Stomach smooth muscle (tissue), 2 donors: ENCODE results near the gene CDRT4.

Experiments used
- H3K27ac ChIP-seq: one replicate; pipeline ENCODE4 v1.7.0; 2013; ENCODE audit warnings: mild to moderate bottlenecking, low read length, inconsistent platforms
- H3K27me3 ChIP-seq, 2 donors: one replicate each; pipeline ENCODE4 v1.7.0; 2013; ENCODE audit warnings: low read length in 2 of 2; ENCODE audit not compliant: insufficient read depth in 2 of 2, control insufficient read depth in 1 of 2
- H3K36me3 ChIP-seq, 2 donors: one replicate each; pipeline ENCODE4 v1.7.0; 2013; ENCODE audit warnings: low read length in 2 of 2; ENCODE audit not compliant: control insufficient read depth in 2 of 2, insufficient read depth in 2 of 2
- H3K4me1 ChIP-seq: one replicate; pipeline ENCODE4 v1.7.0; 2013; ENCODE audit warnings: low read length; ENCODE audit not compliant: control insufficient read depth, insufficient read depth
- H3K4me3 ChIP-seq, 2 donors: one replicate each; pipeline ENCODE4 v1.7.0; 2013; ENCODE audit warnings: low read length in 2 of 2
- H3K9ac ChIP-seq, 2 donors: one replicate each; pipeline ENCODE4 v1.7.0; 2013; ENCODE audit warnings: low read length in 2 of 2, mild to moderate bottlenecking in 1 of 2
- H3K9me3 ChIP-seq, 2 donors: one replicate each; pipeline ENCODE4 v1.7.0; 2013; ENCODE audit warnings: low read length in 2 of 2; ENCODE audit not compliant: control insufficient read depth in 2 of 2
- donor health status: healthy.
- donor health status: Pancreatic carcinoma.

CDRT4 gene

DNA sequence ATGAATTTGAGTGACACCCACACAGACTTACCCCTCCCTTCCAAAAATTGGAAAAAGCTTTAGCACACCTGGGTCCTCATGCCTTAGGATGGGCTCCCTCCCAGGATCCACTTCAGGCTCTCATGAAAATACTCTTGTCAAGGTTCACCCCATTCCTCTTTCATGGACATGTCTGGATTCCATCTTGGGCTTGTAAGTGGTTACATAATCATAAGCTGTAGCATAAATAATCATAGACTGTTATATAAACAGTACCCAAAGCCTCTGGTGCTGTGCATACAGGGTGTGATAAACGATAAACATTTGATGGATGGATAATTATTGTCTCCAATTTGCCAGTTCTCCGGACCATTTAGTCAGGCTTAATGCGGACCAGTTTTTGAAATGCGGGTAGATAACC lies 72.3 kb downstream of the CDRT4 start:
- Histone ChIP-seq H3K36me3 (no peaks in the 10 kb centered on the region), H3K27ac (no peak overlapping the region), H3K9me3 (no peaks in the 10 kb centered on the region), H3K27me3 (no peaks in the 10 kb centered on the region), H3K4me1 (peaks cover 23% of the 10 kb centered on the region), H3K9ac (no peak overlapping the region), H3K4me3 (peak overlapping the region in 1 of 2 donors; percentile 8)

DNA sequence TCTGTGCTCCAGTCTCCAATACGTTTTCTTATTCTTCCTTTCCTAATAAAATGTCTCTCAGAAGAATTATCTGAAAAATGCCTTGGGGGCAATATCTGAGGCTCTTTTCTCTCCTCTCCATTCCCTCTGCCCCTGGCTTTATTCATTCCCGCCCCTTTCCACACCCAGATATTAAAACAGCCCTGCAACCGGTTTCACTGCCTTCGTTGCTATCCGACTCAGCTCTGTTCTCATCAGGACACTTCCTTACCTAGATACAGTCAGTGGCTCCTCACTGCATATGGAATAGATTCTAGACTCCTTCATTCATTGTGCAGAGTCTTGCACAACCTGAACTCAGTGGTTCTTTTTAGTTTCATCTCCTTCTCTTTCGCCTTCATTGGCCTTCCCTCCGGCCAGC lies 74.0 kb downstream of the CDRT4 start:
- H3K4me3 ChIP-seq = no peak overlapping the region
- peaks cover 12% of the 10 kb centered on the region for H3K4me1 ChIP-seq
- H3K27ac ChIP-seq = no peak overlapping the region
- H3K9ac ChIP-seq = no peak overlapping the region
- H3K36me3 ChIP-seq = no peaks in the 10 kb centered on the region
- H3K9me3 ChIP-seq = no peaks in the 10 kb centered on the region
- H3K27me3 ChIP-seq = no peaks in the 10 kb centered on the region

DNA sequence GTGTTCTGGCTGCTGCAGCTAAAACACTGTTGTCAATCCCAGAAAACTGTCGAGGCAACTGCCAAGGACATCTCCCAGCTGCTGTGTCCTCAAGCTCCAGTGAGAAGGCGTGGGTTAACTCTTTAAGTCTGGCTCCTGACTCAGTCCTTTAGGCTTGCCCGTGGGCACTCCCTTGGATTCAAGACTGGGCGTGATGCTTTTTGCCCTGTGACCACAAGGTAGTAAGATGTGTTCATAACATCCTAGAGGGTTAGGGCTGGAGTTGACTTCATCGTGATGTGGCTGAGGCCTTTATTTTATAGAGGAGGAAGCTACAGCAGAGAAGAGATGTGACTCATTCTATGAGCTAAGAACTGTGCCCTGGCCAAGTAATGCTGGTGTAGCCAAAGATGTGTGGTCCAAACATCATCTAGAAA lies 75.1 kb downstream of the CDRT4 start:
- H3K36me3 ChIP-seq = no peaks in the 10 kb centered on the region
- no peaks in the 10 kb centered on the region for H3K9me3 ChIP-seq
- no peaks in the 10 kb centered on the region for H3K27me3 ChIP-seq
- H3K4me3 ChIP-seq = no peak overlapping the region
- peaks cover 3% of the 10 kb centered on the region for H3K4me1 ChIP-seq
- peak overlapping the region; percentile 3 for H3K27ac ChIP-seq
- no peak overlapping the region for H3K9ac ChIP-seq

DNA sequence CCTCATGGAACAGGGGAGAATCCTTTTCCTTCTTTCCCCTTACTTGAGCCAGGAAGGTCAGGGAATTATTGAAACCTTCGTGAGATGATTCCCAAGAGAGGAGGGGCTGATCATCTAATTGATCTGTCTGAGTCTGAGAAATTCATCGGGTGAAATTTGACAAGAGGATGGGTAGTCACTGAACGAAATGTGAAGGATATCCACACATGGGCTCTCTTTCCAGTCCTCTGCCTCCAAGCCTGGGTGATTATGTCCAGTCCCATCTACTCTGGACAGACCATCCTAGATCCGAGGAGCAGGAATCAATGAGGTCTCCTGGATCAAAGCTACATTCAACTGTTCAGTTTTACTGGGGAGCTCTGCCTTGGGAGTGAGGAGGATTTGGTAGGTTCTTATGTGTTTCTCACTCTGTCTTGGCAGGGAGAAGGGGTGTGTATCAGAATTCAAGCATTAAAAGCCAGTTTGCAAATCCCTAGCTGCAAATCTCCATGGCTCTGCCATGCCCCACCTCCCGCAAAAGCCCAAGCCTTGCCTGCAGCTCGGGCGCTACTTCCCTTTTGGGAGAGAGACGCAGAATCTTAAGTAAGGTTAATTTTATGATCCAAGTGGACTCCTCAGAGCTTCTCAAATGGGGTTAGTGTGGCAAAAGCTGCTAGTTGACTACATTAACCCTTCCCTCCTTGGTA lies 78.9 kb downstream of the CDRT4 start:
- Histone ChIP-seq H3K9ac (no peak overlapping the region), H3K4me1 (no peaks in the 10 kb centered on the region), H3K9me3 (no peaks in the 10 kb centered on the region), H3K36me3 (no peaks in the 10 kb centered on the region), H3K4me3 (no peak overlapping the region), H3K27ac (no peak overlapping the region), H3K27me3 (no peaks in the 10 kb centered on the region)

DNA sequence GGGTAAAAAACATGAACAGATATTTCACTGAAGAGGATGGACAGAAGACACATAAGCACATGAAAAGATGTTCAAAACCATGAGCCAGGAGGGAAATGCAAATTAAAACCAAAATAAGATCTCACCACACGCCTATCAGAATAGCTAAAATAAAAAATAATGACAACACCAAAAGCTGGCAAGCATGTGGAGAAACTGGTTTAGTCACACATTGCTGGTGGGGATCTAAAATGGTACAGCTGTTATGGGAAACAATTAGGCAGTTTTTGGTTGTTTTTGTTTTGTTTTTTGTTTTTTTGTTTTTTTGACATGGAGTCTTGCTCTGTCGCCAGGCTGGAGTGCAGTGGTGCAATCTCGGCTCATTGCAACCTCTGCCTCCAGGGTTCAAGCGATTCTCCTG lies 81.3 kb downstream of the CDRT4 start:
- no peaks in the 10 kb centered on the region for H3K36me3 ChIP-seq
- no peak overlapping the region for H3K27ac ChIP-seq
- no peak overlapping the region for H3K9ac ChIP-seq
- H3K27me3 ChIP-seq = no peaks in the 10 kb centered on the region
- H3K4me3 ChIP-seq = no peak overlapping the region
- H3K9me3 ChIP-seq = no peaks in the 10 kb centered on the region
- H3K4me1 ChIP-seq = no peaks in the 10 kb centered on the region
